PC-3 (cell line): Measurements from ENCODE around the gene BRINP2. TPM values are rescaled to one million over a fixed set of nuclear protein-coding genes. Genes with fewer than 3 reads are reported as not detected.

Experiments
- ATAC-seq: fragments of 200-7000 bp; cut with Tn5 transposase; 2 replicates; pipeline ENCODE4 v1.9.1; 2020; ENCODE audit warnings: mild to moderate bottlenecking, moderate library complexity
- BruUV-seq: library from RNA; stranded (reverse); fragments of 400-500 nt; replicated peaks from 2 replicates; lab custom pipeline; 2021; lab: Mats Ljungman, UMichigan
- CTCF ChIA-PET: fragments of 300-600 bp; sonication (Branson Sonifier 250); formaldehyde crosslinking; loops from one replicate; lab custom pipeline; 2022; ENCODE audit warnings: antibody characterized with exemption; lab: Charles Lee
- POLR2A ChIA-PET: fragments of 300-600 bp; sonication (Branson Sonifier 250); formaldehyde crosslinking; loops from one replicate; lab custom pipeline; 2022; ENCODE audit warnings: antibody characterized with exemption; ENCODE audit not compliant: unreplicated experiment; lab: Charles Lee
- DNase-seq: peaks from one replicate; pipeline ENCODE4 v3.0.0-alpha.2; 2015
- H2AFZ ChIP-seq: fragments of 300-600 bp; sonication (generic); 2 replicates; pipeline ENCODE4 v1.6.0; 2016; ENCODE audit warnings: antibody characterized with exemption, low read length
- H3F3A ChIP-seq: fragments of 300-600 bp; sonication (generic); one replicate; pipeline ENCODE4 v1.6.0; 2017; ENCODE audit warnings: antibody characterized with exemption, low read length, control low read depth, mild to moderate bottlenecking; ENCODE audit not compliant: unreplicated experiment
- H3K27ac ChIP-seq: fragments of 300-600 bp; sonication (generic); 2 replicates; pipeline ENCODE4 v1.5.1; 2016; ENCODE audit warnings: mild to moderate bottlenecking, low read length
- H3K27me3 ChIP-seq: fragments of 300-600 bp; sonication (generic); 2 replicates; pipeline ENCODE4 v1.6.1; 2016; ENCODE audit warnings: low read length, mixed read lengths
- H3K36me3 ChIP-seq: fragments of 300-600 bp; sonication (generic); 2 replicates; pipeline ENCODE4 v1.6.1; 2016; ENCODE audit warnings: low read depth, mixed run types, low read length, mixed read lengths
- H3K4me1 ChIP-seq: fragments of 300-600 bp; sonication (generic); 2 replicates; pipeline ENCODE4 v1.5.1; 2016; ENCODE audit warnings: low read length; ENCODE audit not compliant: insufficient read depth
- H3K4me2 ChIP-seq: fragments of 300-600 bp; sonication (generic); 2 replicates; pipeline ENCODE4 v1.6.0; 2016; ENCODE audit warnings: low read length
- H3K4me3 ChIP-seq: fragments of 300-600 bp; sonication (generic); 2 replicates; pipeline ENCODE4 v1.5.1; 2016; ENCODE audit warnings: mild to moderate bottlenecking, low read length, mixed read lengths
- H3K79me2 ChIP-seq: fragments of 300-600 bp; sonication (generic); 2 replicates; pipeline ENCODE4 v1.6.1; 2017; ENCODE audit warnings: low read length, mixed read lengths
- H3K9ac ChIP-seq: fragments of 300-600 bp; sonication (generic); 2 replicates; pipeline ENCODE4 v1.6.0; 2016; ENCODE audit warnings: mild to moderate bottlenecking, low read length
- H3K9me2 ChIP-seq: fragments of 300-600 bp; sonication (generic); replicated peaks from 2 replicates; pipeline ENCODE4 v1.6.1; 2016; ENCODE audit warnings: mixed run types, low read length, mixed read lengths
- H3K9me3 ChIP-seq: fragments of 300-600 bp; sonication (generic); 2 replicates; pipeline ENCODE4 v1.6.1; 2016; ENCODE audit warnings: low read length, mixed read lengths
- H4K20me1 ChIP-seq: fragments of 300-600 bp; sonication (generic); 2 replicates; pipeline ENCODE4 v1.6.1; 2016; ENCODE audit warnings: low read length, mixed read lengths
- CTCF ChIP-seq: fragments of 300-600 bp; sonication (generic); conservative IDR thresholded peaks from 2 replicates; pipeline ENCODE4 v1.5.1; 2017; ENCODE audit warnings: antibody characterized with exemption, low read depth, mild to moderate bottlenecking, low read length
- EZH2 ChIP-seq: fragments of 300-600 bp; sonication (generic); IDR thresholded peaks from one replicate; pipeline ENCODE4 v1.6.1; 2017; ENCODE audit warnings: antibody characterized with exemption, mild to moderate bottlenecking, low read length; ENCODE audit not compliant: unreplicated experiment
- EZH2phosphoT487 ChIP-seq: fragments of 300-600 bp; sonication (generic); IDR thresholded peaks from 2 replicates; pipeline ENCODE4 v1.6.1; 2018; ENCODE audit warnings: mild to moderate bottlenecking, antibody characterized with exemption, low read length, borderline replicate concordance
- intact Hi-C: fragments of 100-400 bp; cut with micrococcal nuclease; formaldehyde crosslinking; loops from 2 replicates; pipeline ENCODE4 v1.9.0; 2023
- total RNA-seq: library from RNA; depleted of rRNA; stranded (reverse); fragments of >200 nt; gene quantifications from 2 replicates; pipeline ENCODE4 v1.2.3, GENCODE V29; 2014

The BRINP2 gene
- total RNA-seq, 1 experiment from 2014 or later, result 2.6 TPM

- POLR2A ChIA-PET, result no interaction called here
- Histone ChIP-seq H3K9ac (no peak overlapping the region), H3K4me1 (no peaks in the 10 kb centered on the region), H3K9me3 (no peaks in the 10 kb centered on the region), H2AFZ (no peak overlapping the region), H3K79me2 (no peaks in the 10 kb centered on the region), H3K9me2 (no peaks in the 10 kb centered on the region), H3K36me3 (no peaks in the 10 kb centered on the region), H3F3A (no peaks in the 10 kb centered on the region), H4K20me1 (no peaks in the 10 kb centered on the region), H3K27ac (no peak overlapping the region), H3K4me2 (no peak overlapping the region), H3K27me3 (no peaks in the 10 kb centered on the region), H3K4me3 (no peak overlapping the region)
- TF ChIP-seq EZH2 (no peak), CTCF (no peak), EZH2phosphoT487 (no peak)
- intact Hi-C loops, result no loop called here
- no TSS peak for BruUV-seq
- DNase-seq, result no peak
- ATAC-seq, result no peak
- CTCF ChIA-PET, result no interaction called here
Measured at GRCh38 chr1:177283380-177283779, 112.6 kb downstream of the BRINP2 start.

- TF ChIP-seq CTCF (no peak), EZH2phosphoT487 (no peak), EZH2 (no peak)
- H3K27me3 ChIP-seq, result no peaks in the 10 kb centered on the region
- ATAC-seq, result no peak
- no peaks in the 10 kb centered on the region for H3K9me2 ChIP-seq
- peaks cover 4% of the 10 kb centered on the region; the same call in 1 of the 2 replicates for H3K4me1 ChIP-seq
- ChIA-PET POLR2A (no interaction called here), CTCF (no interaction called here)
- H3K9ac ChIP-seq, result no peak overlapping the region
- H3K36me3 ChIP-seq, result no peaks in the 10 kb centered on the region
- no peak overlapping the region for H3K4me3 ChIP-seq
- no peak overlapping the region for H3K27ac ChIP-seq
- DNase-seq, result no peak
- H3F3A ChIP-seq, result no peaks in the 10 kb centered on the region
- H4K20me1 ChIP-seq, result no peaks in the 10 kb centered on the region
- no TSS peak for BruUV-seq
- intact Hi-C loops, result no loop called here
- H3K4me2 ChIP-seq, result no peak overlapping the region
- no peaks in the 10 kb centered on the region for H3K9me3 ChIP-seq
- H3K79me2 ChIP-seq, result no peaks in the 10 kb centered on the region
- no peak overlapping the region for H2AFZ ChIP-seq
Measured at GRCh38 chr1:177286396-177286795, 115.6 kb downstream of the BRINP2 start.

GRCh38 chr1:177287270-177287669 is 116.5 kb downstream of the BRINP2 start:
- no peaks in the 10 kb centered on the region for H3K9me3 ChIP-seq
- CTCF ChIA-PET, result no interaction called here
- ATAC-seq, result no peak
- H3K4me3 ChIP-seq, result no peak overlapping the region
- no peak overlapping the region for H3K4me2 ChIP-seq
- no peaks in the 10 kb centered on the region for H3K9me2 ChIP-seq
- intact Hi-C loops, result no loop called here
- no peak overlapping the region for H2AFZ ChIP-seq
- H3K36me3 ChIP-seq, result no peaks in the 10 kb centered on the region
- no peak for TF ChIP-seq CTCF
- no peak for TF ChIP-seq EZH2phosphoT487
- no peak for TF ChIP-seq EZH2
- POLR2A ChIA-PET, result no interaction called here
- H3K27ac ChIP-seq, result no peak overlapping the region
- BruUV-seq, result no TSS peak
- no peaks in the 10 kb centered on the region for H3F3A ChIP-seq
- no peaks in the 10 kb centered on the region for H3K27me3 ChIP-seq
- H4K20me1 ChIP-seq, result no peaks in the 10 kb centered on the region
- no peak overlapping the region for H3K9ac ChIP-seq
- H3K79me2 ChIP-seq, result no peaks in the 10 kb centered on the region
- no peak for DNase-seq
- H3K4me1 ChIP-seq, result peaks cover 4% of the 10 kb centered on the region; the same call in 1 of the 2 replicates
